Calu3 (cell line): ENCODE data around the gene DUT. TPM values are rescaled to one million over a fixed set of nuclear protein-coding genes. Genes with fewer than 3 reads are reported as not detected.

Experiments used
- BruUV-seq: library from RNA; stranded (reverse); fragments of 400-500 nt; replicated peaks from 2 replicates; lab custom pipeline; 2021; lab: Mats Ljungman, UMichigan
- CTCF ChIA-PET: fragments of 300-600 bp; sonication (Branson Sonifier 250); formaldehyde crosslinking; loops from one replicate; lab custom pipeline; 2022; ENCODE audit warnings: antibody characterized with exemption; lab: Charles Lee
- DNase-seq: peaks from one replicate; pipeline ENCODE4 v3.0.0; 2022
- H3K27ac Mint-ChIP-seq: one replicate; pipeline ENCODE4 v1.8.0; 2022; ENCODE audit warnings: mixed read lengths; ENCODE audit not compliant: unreplicated experiment
- H3K27me3 Mint-ChIP-seq: one replicate; pipeline ENCODE4 v1.8.0; 2022; ENCODE audit warnings: mixed read lengths; ENCODE audit not compliant: unreplicated experiment
- H3K36me3 Mint-ChIP-seq: one replicate; pipeline ENCODE4 v1.8.0; 2022; ENCODE audit warnings: mild to moderate bottlenecking, moderate library complexity, mixed read lengths; ENCODE audit not compliant: insufficient read depth, unreplicated experiment
- H3K4me1 Mint-ChIP-seq: one replicate; pipeline ENCODE4 v1.8.0; 2022; ENCODE audit warnings: mild to moderate bottlenecking, low read depth, mixed read lengths; ENCODE audit not compliant: unreplicated experiment
- H3K4me3 Mint-ChIP-seq: one replicate; pipeline ENCODE4 v1.8.0; 2022; ENCODE audit warnings: mild to moderate bottlenecking, low read depth, moderate library complexity, mixed read lengths; ENCODE audit not compliant: unreplicated experiment
- H3K9me3 Mint-ChIP-seq: one replicate; pipeline ENCODE4 v1.8.0; 2022; ENCODE audit warnings: low read depth, mixed read lengths; ENCODE audit not compliant: unreplicated experiment
- CTCF ChIP-seq: fragments of 200-600 bp; IDR thresholded peaks from one replicate; pipeline ENCODE4 v1.8.0; 2022; ENCODE audit warnings: antibody characterized with exemption; ENCODE audit not compliant: unreplicated experiment
- intact Hi-C: fragments of 100-400 bp; cut with micrococcal nuclease; formaldehyde crosslinking; loops from one replicate; pipeline ENCODE4 v1.10.0; 2022; ENCODE audit not compliant: unreplicated experiment
- total RNA-seq: library from RNA; stranded (reverse); gene quantifications from 2 replicates; pipeline ENCODE4 v1.2.3, GENCODE V29; 2022

The DUT gene
- total RNA-seq, 1 experiment from 2014 or later = 116 TPM

GRCh38 chr15:48360841-48361240, 29.6 kb downstream of the DUT start:
- H3K4me1 Mint-ChIP-seq = no peaks in the 10 kb centered on the region
- no peak overlapping the region for H3K27ac Mint-ChIP-seq
- peak; percentile 7 for DNase-seq
- no peaks in the 10 kb centered on the region for H3K36me3 Mint-ChIP-seq
- intact Hi-C loops = no loop called here
- no peak for TF ChIP-seq CTCF
- H3K9me3 Mint-ChIP-seq = no peaks in the 10 kb centered on the region
- BruUV-seq = no TSS peak
- no peak overlapping the region for H3K4me3 Mint-ChIP-seq
- CTCF ChIA-PET = no interaction called here
- H3K27me3 Mint-ChIP-seq = no peaks in the 10 kb centered on the region

GRCh38 chr15:48361685-48362084, 30.5 kb downstream of the DUT start:
- CTCF ChIA-PET = interaction anchor here (0.7 kb wide), 1 partner anchor 500 kb away, joined by 3 read pairs; no protein-coding TSS in a partner anchor
- H3K36me3 Mint-ChIP-seq = no peaks in the 10 kb centered on the region
- H3K4me3 Mint-ChIP-seq = no peak overlapping the region
- no TSS peak for BruUV-seq
- H3K27me3 Mint-ChIP-seq = no peaks in the 10 kb centered on the region
- TF ChIP-seq CTCF = no peak
- H3K4me1 Mint-ChIP-seq = no peaks in the 10 kb centered on the region
- intact Hi-C loops = no loop called here
- H3K27ac Mint-ChIP-seq = no peak overlapping the region
- H3K9me3 Mint-ChIP-seq = no peaks in the 10 kb centered on the region
- no peak for DNase-seq

- H3K36me3 Mint-ChIP-seq = no peaks in the 10 kb centered on the region
- DNase-seq = no peak
- CTCF ChIA-PET = no interaction called here
- peaks cover 8% of the 10 kb centered on the region for H3K27me3 Mint-ChIP-seq
- intact Hi-C loops = no loop called here
- H3K4me3 Mint-ChIP-seq = no peak overlapping the region
- no peaks in the 10 kb centered on the region for H3K4me1 Mint-ChIP-seq
- BruUV-seq = no TSS peak
- TF ChIP-seq CTCF = no peak
- H3K27ac Mint-ChIP-seq = no peak overlapping the region
- H3K9me3 Mint-ChIP-seq = no peaks in the 10 kb centered on the region
Observed at GRCh38 chr15:48363474-48363873, 32.2 kb downstream of the DUT start.

- H3K27me3 Mint-ChIP-seq = peaks cover 21% of the 10 kb centered on the region
- CTCF ChIA-PET = no interaction called here
- H3K4me1 Mint-ChIP-seq = no peaks in the 10 kb centered on the region
- no TSS peak for BruUV-seq
- H3K27ac Mint-ChIP-seq = no peak overlapping the region
- DNase-seq = no peak
- no peak for TF ChIP-seq CTCF
- no peak overlapping the region for H3K4me3 Mint-ChIP-seq
- intact Hi-C loops = no loop called here
- no peaks in the 10 kb centered on the region for H3K36me3 Mint-ChIP-seq
- no peaks in the 10 kb centered on the region for H3K9me3 Mint-ChIP-seq
Observed at GRCh38 chr15:48365575-48365974, 34.3 kb downstream of the DUT start.
